HG03135 (cell line): ENCODE results near the gene CLCF1.

Experiments used
- ATAC-seq: cut with Tn5 transposase; IDR thresholded peaks from one replicate; pipeline ENCODE4 v1.9.1; 2021; ENCODE audit warnings: mild to moderate bottlenecking, moderate library complexity; ENCODE audit not compliant: unreplicated experiment

The CLCF1 gene

GRCh38 chr11:67376063-67376820, 2.8 kb upstream of the CLCF1 start:
- no peak for ATAC-seq

- ATAC-seq, result no peak
Observed at GRCh38 chr11:67375320-67376055, 2.1 kb upstream of the CLCF1 start.

GRCh38 chr11:67374571-67375281, 1.3 kb upstream of the CLCF1 start:
- no peak for ATAC-seq

GRCh38 chr11:67373648-67374570, 511 bp upstream of the CLCF1 start:
- ATAC-seq, result no peak

- ATAC-seq, result no peak
Observed at GRCh38 chr11:67372321-67372992, 941 bp downstream of the CLCF1 start.

- no peak for ATAC-seq
Observed at GRCh38 chr11:67371911-67372320, 1.5 kb downstream of the CLCF1 start.

GRCh38 chr11:67371189-67371910, 2.0 kb downstream of the CLCF1 start:
- no peak for ATAC-seq

- ATAC-seq, result no peak
Observed at GRCh38 chr11:67370351-67371076, 2.9 kb downstream of the CLCF1 start.

GRCh38 chr11:67369801-67370284, 3.6 kb downstream of the CLCF1 start:
- no peak for ATAC-seq

GRCh38 chr11:67369275-67369674, 4.1 kb downstream of the CLCF1 start:
- ATAC-seq, result no peak

- no peak for ATAC-seq
Observed at GRCh38 chr11:67368621-67369020, 4.8 kb downstream of the CLCF1 start.

GRCh38 chr11:67367761-67368227, 5.6 kb downstream of the CLCF1 start:
- ATAC-seq, result no peak

- no peak for ATAC-seq
Observed at GRCh38 chr11:67366961-67367760, 6.2 kb downstream of the CLCF1 start.

GRCh38 chr11:67366546-67366945, 6.9 kb downstream of the CLCF1 start:
- no peak for ATAC-seq

GRCh38 chr11:67365736-67366444, 7.5 kb downstream of the CLCF1 start:
- ATAC-seq, result no peak

- ATAC-seq, result no peak
Observed at GRCh38 chr11:67364783-67365722, 8.3 kb downstream of the CLCF1 start.
